HG02798 (cell line): ENCODE results near the gene ZNF576.
"Not testable (repeated sequence)": the region's sequence is repeated elsewhere in the genome, so short reads cannot be mapped to it uniquely, and the experiment has no call there.

Source experiments
- ATAC-seq: cut with Tn5 transposase; IDR thresholded peaks from one replicate; pipeline ENCODE4 v1.9.1; 2021; ENCODE audit warnings: mild to moderate bottlenecking; ENCODE audit not compliant: unreplicated experiment, poor library complexity

The ZNF576 gene

GRCh38 chr19:43644181-43644580 is 47.8 kb downstream of the ZNF576 start:
- ATAC-seq = no peak

GRCh38 chr19:43648633-43649032 is 52.2 kb downstream of the ZNF576 start:
- ATAC-seq = no peak

GRCh38 chr19:43649514-43649913 is 53.1 kb downstream of the ZNF576 start:
- ATAC-seq = no peak

- ATAC-seq = not testable (repeated sequence)
Observed at GRCh38 chr19:43650276-43650675, 53.9 kb downstream of the ZNF576 start.
